Cardiac muscle cell (in vitro differentiated cells and primary cell): ENCODE measurements around the gene LSG1. TPM values are rescaled to one million over a fixed set of nuclear protein-coding genes. Genes with fewer than 3 reads are reported as not detected.
"Not testable (repeated sequence)": the region's sequence is repeated elsewhere in the genome, so short reads cannot be mapped to it uniquely, and the experiment has no call there.

Experiments
- DNase-seq, 2 donors: peaks; one replicate each; pipeline versions ENCODE4 v3.0.0 to v3.0.0-alpha.2; 2010 to 2017; ENCODE audit warnings: low read depth in 1 of 2, low spot score in 1 of 2
- H3K27ac ChIP-seq: fragments of 200-600 bp; sonication (generic); 2 replicates; pipeline ENCODE4 v1.5.1; 2016
- H3K27me3 ChIP-seq: fragments of 200-600 bp; sonication (generic); 2 replicates; pipeline ENCODE4 v1.6.0; 2016; ENCODE audit warnings: control low read depth
- H3K36me3 ChIP-seq: fragments of 200-600 bp; sonication (generic); 2 replicates; pipeline ENCODE4 v1.5.1; 2016; ENCODE audit warnings: control low read depth
- H3K4me1 ChIP-seq: fragments of 200-600 bp; sonication (generic); 2 replicates; pipeline ENCODE4 v1.8.1; 2017; ENCODE audit warnings: low read depth, mild to moderate bottlenecking, mixed run types
- H3K4me3 ChIP-seq: fragments of 200-600 bp; sonication (generic); 2 replicates; pipeline ENCODE4 v1.5.1; 2016; ENCODE audit warnings: mild to moderate bottlenecking
- H3K9me3 ChIP-seq: fragments of 200-600 bp; sonication (generic); 2 replicates; pipeline ENCODE4 v1.5.1; 2017; ENCODE audit warnings: low read depth, mild to moderate bottlenecking, control low read depth
- CTCF ChIP-seq: IDR thresholded peaks from 2 replicates; pipeline ENCODE4 v1.5.1; 2012; ENCODE audit warnings: low read depth, mild to moderate bottlenecking, low read length
- polyA plus RNA-seq: library from polyadenylated mRNA; unstranded; fragments of >200 nt; fragmentation: Nextera tagmentation; extraction: Ambion mirVana; gene quantifications from 2 replicates; pipeline ENCODE4 v1.2.1, GENCODE V29; 2016
- total RNA-seq: library from RNA; depleted of rRNA; stranded (reverse); fragments of >200 nt; gene quantifications from 2 replicates; pipeline ENCODE4 v1.2.3, GENCODE V29; 2016

Gene LSG1
- total and polyA plus RNA-seq, 2 experiments from 2014 or later, result 15.7 to 20.3 TPM

GRCh38 chr3:194632226-194632808 lies 39.7 kb downstream of the LSG1 start:
- H3K27ac ChIP-seq, result no peak overlapping the region
- peak overlapping the region; percentile 64 for H3K4me3 ChIP-seq
- H3K4me1 ChIP-seq, result no peaks in the 10 kb centered on the region
- no peak for DNase-seq
- H3K27me3 ChIP-seq, result no peaks in the 10 kb centered on the region
- no peaks in the 10 kb centered on the region for H3K9me3 ChIP-seq
- no peak for TF ChIP-seq CTCF
- peaks cover 5% of the 10 kb centered on the region for H3K36me3 ChIP-seq

DNA sequence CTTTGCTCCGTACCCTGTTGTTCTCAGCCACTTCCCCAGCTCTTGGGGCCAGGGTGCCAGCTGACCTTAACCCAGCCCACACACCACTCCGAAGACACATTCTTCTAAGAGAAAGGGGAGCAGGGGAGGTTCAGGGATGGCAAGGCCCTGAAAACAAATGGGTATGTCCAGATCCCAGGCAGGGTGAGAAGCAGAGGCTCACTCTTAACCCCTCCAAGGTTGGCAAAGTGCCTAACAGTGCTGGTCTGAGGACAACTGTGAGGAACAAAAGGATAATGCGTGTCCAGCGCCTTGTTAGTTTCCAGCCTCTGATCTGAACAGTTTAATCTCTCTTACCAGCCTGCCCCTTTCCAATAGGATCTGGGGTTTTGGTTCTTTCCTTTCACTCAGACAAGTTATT lies 40.3 kb downstream of the LSG1 start:
- no peak overlapping the region for H3K4me3 ChIP-seq
- no peaks in the 10 kb centered on the region for H3K27me3 ChIP-seq
- DNase-seq, result no peak
- H3K27ac ChIP-seq, result no peak overlapping the region
- no peaks in the 10 kb centered on the region for H3K4me1 ChIP-seq
- H3K9me3 ChIP-seq, result no peaks in the 10 kb centered on the region
- TF ChIP-seq CTCF, result no peak
- peaks cover 5% of the 10 kb centered on the region for H3K36me3 ChIP-seq

DNA sequence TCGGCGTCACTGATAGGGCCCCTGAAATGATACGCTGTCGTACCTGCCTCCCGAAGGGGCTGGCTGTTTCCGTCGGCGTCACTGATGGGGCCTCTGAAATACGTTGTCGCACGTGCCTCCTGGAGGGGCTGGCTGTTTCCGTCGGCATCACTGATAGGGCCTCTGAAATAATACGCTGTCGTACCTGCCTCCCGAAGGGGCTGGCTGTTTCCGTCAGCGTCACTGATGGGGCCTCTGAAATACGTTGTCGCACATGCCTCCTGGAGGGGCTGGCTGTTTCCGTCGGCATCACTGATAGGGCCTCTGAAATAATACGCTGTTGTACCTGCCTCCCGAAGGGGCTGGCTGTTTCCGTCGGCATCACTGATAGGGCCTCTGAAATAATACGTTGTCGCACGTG lies 41.3 kb downstream of the LSG1 start:
- not testable (repeated sequence) for H3K27me3 ChIP-seq

GRCh38 chr3:194624956-194625355 lies 47.0 kb downstream of the LSG1 start:
- no peaks in the 10 kb centered on the region for H3K4me1 ChIP-seq

More for the DNA sequence above, 41.3 kb downstream of the LSG1 start:
- not testable (repeated sequence) for H3K4me1 ChIP-seq, H3K9me3 ChIP-seq, H3K27ac ChIP-seq, H3K36me3 ChIP-seq, DNase-seq, H3K4me3 ChIP-seq

GRCh38 chr3:194623449-194624290 lies 48.3 kb downstream of the LSG1 start:
- Histone ChIP-seq H3K27me3 (no peaks in the 10 kb centered on the region), H3K27ac (no peak overlapping the region), H3K36me3 (peaks cover 5% of the 10 kb centered on the region), H3K4me3 (no peak overlapping the region), H3K4me1 (no peaks in the 10 kb centered on the region), H3K9me3 (no peaks in the 10 kb centered on the region)
- DNase-seq, result no peak
- TF ChIP-seq CTCF, result no peak

More at GRCh38 chr3:194624956-194625355, 47.0 kb downstream of the LSG1 start:
- Histone ChIP-seq H3K36me3 (peaks cover 5% of the 10 kb centered on the region), H3K27me3 (no peaks in the 10 kb centered on the region), H3K9me3 (no peaks in the 10 kb centered on the region), H3K27ac (no peak overlapping the region), H3K4me3 (no peak overlapping the region)
- DNase-seq, result no peak
- no peak for TF ChIP-seq CTCF
